Spleen (tissue), 11 donors: ENCODE results near the gene C20orf96. TPM values are rescaled to one million over a fixed set of nuclear protein-coding genes. Genes with fewer than 3 reads are reported as not detected.

Source experiments
- DNase-seq: peaks from one replicate; pipeline ENCODE4 v3.0.0-alpha.2; 2020
- H3K27ac ChIP-seq, 8 donors: fragments of 200-600 bp; sonication (generic) in 7 of 8; 1 replicate in 4 of 8; 2 replicates in 4 of 8; pipeline versions ENCODE4 v1.5.0 to v1.8.0; 2016 to 2021; ENCODE audit warnings: inconsistent platforms in 4 of 8, mild to moderate bottlenecking in 4 of 8, moderate library complexity in 1 of 8
- H3K27me3 ChIP-seq, 7 donors: fragments of 200-600 bp; sonication (generic) in 6 of 7; replicated peaks in 1 of 7; 1 replicate in 4 of 7; 2 replicates in 3 of 7; pipeline versions ENCODE4 v1.5.0 to v1.8.0; 2016 to 2021; ENCODE audit warnings: inconsistent platforms in 3 of 7, mild to moderate bottlenecking in 1 of 7
- H3K36me3 ChIP-seq, 6 donors: fragments of 200-600 bp; sonication (generic) in 5 of 6; 1 replicate in 4 of 6; 2 replicates in 2 of 6; pipeline versions ENCODE4 v1.5.0 to v1.8.0; 2016 to 2021; ENCODE audit warnings: inconsistent platforms in 2 of 6
- H3K4me1 ChIP-seq, 6 donors: fragments of 200-600 bp; sonication (generic) in 5 of 6; 1 replicate in 3 of 6; 2 replicates in 3 of 6; pipeline versions ENCODE4 v1.5.0 to v1.8.0; 2016 to 2021; ENCODE audit warnings: inconsistent platforms in 3 of 6
- H3K4me3 ChIP-seq, 8 donors: fragments of 200-600 bp; sonication (generic) in 7 of 8; 1 replicate in 4 of 8; 2 replicates in 4 of 8; pipeline versions ENCODE4 v1.5.0 to v1.8.0; 2016 to 2021; ENCODE audit warnings: inconsistent platforms in 4 of 8, mild to moderate bottlenecking in 4 of 8, moderate library complexity in 2 of 8
- H3K9me3 ChIP-seq, 8 donors: fragments of 200-600 bp; sonication (generic) in 7 of 8; 1 replicate in 4 of 8; 2 replicates in 4 of 8; pipeline versions ENCODE4 v1.5.0 to v1.8.0; 2016 to 2021; ENCODE audit warnings: inconsistent platforms in 4 of 8
- CTCF ChIP-seq, 11 experiments: fragments of 200-600 bp in 7 of 11; fragments of 450-650 bp in 4 of 11; sonication (generic) in 4 of 11; IDR thresholded peaks in 8 of 11; conservative IDR thresholded peaks in 3 of 11; 1 replicate in 7 of 11; 2 replicates in 4 of 11; pipeline versions ENCODE4 v1.4.0 to v1.8.0; 2016 to 2021; ENCODE audit warnings: antibody characterized with exemption in 11 of 11, inconsistent platforms in 4 of 11, mild to moderate bottlenecking in 1 of 11
- POLR2A ChIP-seq, 3 donors: fragments of 450-650 bp; IDR thresholded peaks; one replicate each; pipeline ENCODE4 v1.5.1; 2017; ENCODE audit warnings: antibody characterized with exemption in 3 of 3, mild to moderate bottlenecking in 1 of 3
- POLR2AphosphoS5 ChIP-seq, 3 donors: sonication (generic); formaldehyde crosslinking; IDR thresholded peaks; one replicate each; pipeline ENCODE4 v1.5.1; 2017; ENCODE audit warnings: antibody characterized with exemption in 3 of 3
- WGBS, 5 donors: extraction: QIAGEN DNeasy Blood & Tissue Kit in 3 of 5; methylation state at CpG; one replicate each; pipeline versions ENCODE4 v1.1.5 to v1.1.7; 2013 to 2018; 5-methylcytosine and 5-hydroxymethylcytosine counted together
- intact Hi-C: fragments of 100-400 bp; cut with DNase I; formaldehyde crosslinking; loops from one replicate; pipeline ENCODE4 v1.15.0; 2023; ENCODE audit warnings: low total_unique reads
- polyA plus RNA-seq, 3 donors: library from polyadenylated mRNA; stranded (reverse); fragments of 200-250 nt; gene quantifications; one replicate each; pipeline ENCODE4 v1.2.1, GENCODE V29; 2013
- total RNA-seq, 7 donors: library from RNA; depleted of rRNA in 3 of 7; stranded (reverse); fragments of >200 nt in 3 of 7; fragmentation: NEBNext Ultra II Directional in 4 of 7; extraction: Animal tissue kit (Norgen Biotek cat#: 25700) in 4 of 7; gene quantifications; one replicate each; pipeline versions ENCODE4 v1.1.0 to v1.2.1, GENCODE V29; 2016 to 2021
- donor health status: healthy with polysubstance abuse.
- donor health status: DM: no; HTN: no; CAD: no; lungs with moderate emphysema.
- donor health status: DM: no; HTN: no; CAD: no.
- donor health status: Bipolar disorder and iron deficiency.
- donor health status: healthy.
- donor health status: DM: no; HTN: no; CAD: no.
- donor health status: DM: yes; HTN: yes; CAD: no.

Gene C20orf96
- total and polyA plus RNA-seq, 10 donors, result 2.3 to 10.4 (median 6.2) TPM

DNA sequence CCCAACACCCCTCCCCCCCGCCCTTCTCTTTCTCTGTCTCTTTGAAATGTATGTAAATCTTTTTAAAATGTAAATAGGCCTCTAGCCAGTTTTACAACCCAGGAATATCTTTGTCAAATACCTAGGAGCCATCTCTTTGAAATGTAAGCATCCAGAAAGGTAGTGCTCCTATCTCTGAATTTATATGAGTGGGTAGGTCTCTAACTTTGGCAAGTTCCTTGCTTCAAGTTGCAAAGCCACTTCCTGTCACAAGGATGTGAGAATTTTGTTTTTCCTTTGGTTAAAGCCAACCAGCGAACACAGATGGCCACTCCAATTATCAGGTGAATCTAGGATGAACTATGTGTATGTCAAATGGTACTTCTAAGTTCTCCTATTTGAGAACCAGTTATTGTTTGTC is 39.2 kb downstream of the C20orf96 start:
- Histone ChIP-seq H3K27me3 (peaks cover 0 to 6% (median 0%) of the 10 kb centered on the region in 7 donors), H3K4me3 (no peak overlapping the region), H3K27ac (no peak overlapping the region), H3K4me1 (no peaks in the 10 kb centered on the region), H3K36me3 (no peaks in the 10 kb centered on the region), H3K9me3 (peaks cover 0 to 5% (median 0%) of the 10 kb centered on the region in 8 donors)
- DNase-seq, result no peak
- TF ChIP-seq POLR2AphosphoS5 (IDR thresholded peaks at IDR 0.05) (no peak), POLR2A (IDR thresholded peaks at IDR 0.05) (no peak), CTCF (IDR thresholded peaks at IDR 0.05 in 8 of 11, conservative IDR thresholded peaks at IDR 0.05 in 3 of 11) (no peak)
- intact Hi-C loops, result no loop called here
- WGBS, 5 donors, result 31 to 45% (median 40%) methylated on average over 2 of the region's 2 CpGs

GRCh38 chr20:242905-243304 is 47.6 kb downstream of the C20orf96 start:
- Histone ChIP-seq H3K9me3 (peaks cover 0 to 5% (median 0%) of the 10 kb centered on the region in 8 donors), H3K4me1 (peaks cover 0 to 4% (median 2%) of the 10 kb centered on the region in 6 donors), H3K4me3 (no peak overlapping the region), H3K27ac (no peak overlapping the region), H3K27me3 (no peaks in the 10 kb centered on the region), H3K36me3 (no peaks in the 10 kb centered on the region)
- no peak for DNase-seq
- intact Hi-C loops, result no loop called here
- WGBS, 5 donors, result 86 to 91% (median 91%) methylated on average over 2 of the region's 2 CpGs
- TF ChIP-seq POLR2A (IDR thresholded peaks at IDR 0.05), result no peak
- TF ChIP-seq CTCF (IDR thresholded peaks at IDR 0.05 in 8 of 11, conservative IDR thresholded peaks at IDR 0.05 in 3 of 11), result no peak
- TF ChIP-seq POLR2AphosphoS5 (IDR thresholded peaks at IDR 0.05), result no peak

DNA sequence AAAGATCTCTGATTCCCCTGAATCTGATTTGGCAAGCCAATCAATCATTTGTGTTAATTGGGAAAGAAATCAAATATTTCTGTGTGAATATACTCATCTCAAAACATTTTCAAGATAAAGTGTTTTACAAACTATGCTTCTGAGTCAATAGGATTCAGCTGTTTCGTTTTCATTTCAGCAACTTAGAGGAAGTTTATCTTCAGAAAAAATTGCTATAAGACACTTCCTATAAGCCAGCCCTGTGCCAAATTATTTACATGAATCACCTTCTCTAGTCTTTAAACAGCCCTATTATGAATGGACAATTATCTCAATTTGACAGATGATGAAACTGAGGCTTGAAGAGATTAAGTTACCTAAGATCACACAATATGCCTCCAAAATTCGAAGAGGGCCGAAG is 52.6 kb downstream of the C20orf96 start:
- H3K27ac ChIP-seq, result peak overlapping the region; percentile 2 to 82 (median 70)
- intact Hi-C loops, result no loop called here
- H3K36me3 ChIP-seq, result no peaks in the 10 kb centered on the region
- DNase-seq, result no peak
- WGBS, 5 donors, result 45 to 63% (median 52%) methylated on average over 3 of the region's 3 CpGs
- TF ChIP-seq CTCF (IDR thresholded peaks at IDR 0.05 in 8 of 11, conservative IDR thresholded peaks at IDR 0.05 in 3 of 11) (no peak), POLR2AphosphoS5 (IDR thresholded peaks at IDR 0.05) (no peak), POLR2A (IDR thresholded peaks at IDR 0.05) (no peak)
- H3K27me3 ChIP-seq, result no peaks in the 10 kb centered on the region
- H3K4me1 ChIP-seq, result peaks cover 0 to 18% (median 11%) of the 10 kb centered on the region in 6 donors
- peak overlapping the region in 5 of 8 donors; percentile 12 to 54 (median 22) for H3K4me3 ChIP-seq
- H3K9me3 ChIP-seq, result no peaks in the 10 kb centered on the region

DNA sequence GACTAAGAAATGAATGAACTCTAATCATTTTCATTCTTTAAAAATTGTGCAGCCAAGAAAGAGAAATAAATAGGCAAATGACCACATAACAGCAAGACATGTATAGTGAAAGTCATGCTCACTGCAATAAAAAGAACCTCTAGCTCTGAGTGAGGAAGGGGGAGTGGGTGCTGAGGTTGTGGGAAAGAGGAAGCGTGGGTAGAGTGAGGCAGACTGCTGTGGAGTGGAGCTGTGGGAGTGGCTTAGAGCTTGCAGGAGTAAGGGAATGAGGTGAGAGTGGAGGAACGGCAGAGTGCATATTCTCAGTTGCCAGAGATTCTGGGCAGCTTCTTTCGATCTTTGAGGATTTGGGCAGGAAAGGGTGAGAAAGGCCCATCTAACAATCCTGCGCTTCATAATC is 53.1 kb downstream of the C20orf96 start:
- DNase-seq, result no peak
- Histone ChIP-seq H3K27ac (peak overlapping the region; percentile 2 to 82 (median 70)), H3K4me3 (peak overlapping the region in 5 of 8 donors; percentile 12 to 54 (median 22)), H3K4me1 (peaks cover 0 to 18% (median 11%) of the 10 kb centered on the region in 6 donors), H3K36me3 (no peaks in the 10 kb centered on the region), H3K27me3 (no peaks in the 10 kb centered on the region), H3K9me3 (no peaks in the 10 kb centered on the region)
- intact Hi-C loops, result no loop called here
- 15 to 29% (median 24%) methylated on average over 4 of the region's 4 CpGs for WGBS, 5 donors
- TF ChIP-seq POLR2AphosphoS5 (IDR thresholded peaks at IDR 0.05) (no peak), POLR2A (IDR thresholded peaks at IDR 0.05) (no peak), CTCF (IDR thresholded peaks at IDR 0.05 in 8 of 11, conservative IDR thresholded peaks at IDR 0.05 in 3 of 11) (no peak)
